ENCODE results near the gene RIPK1.
"Not testable (repeated sequence)": the region's sequence is repeated elsewhere in the genome, so short reads cannot be mapped to it uniquely, and the experiment has no call there.

The RIPK1 gene

DNA sequence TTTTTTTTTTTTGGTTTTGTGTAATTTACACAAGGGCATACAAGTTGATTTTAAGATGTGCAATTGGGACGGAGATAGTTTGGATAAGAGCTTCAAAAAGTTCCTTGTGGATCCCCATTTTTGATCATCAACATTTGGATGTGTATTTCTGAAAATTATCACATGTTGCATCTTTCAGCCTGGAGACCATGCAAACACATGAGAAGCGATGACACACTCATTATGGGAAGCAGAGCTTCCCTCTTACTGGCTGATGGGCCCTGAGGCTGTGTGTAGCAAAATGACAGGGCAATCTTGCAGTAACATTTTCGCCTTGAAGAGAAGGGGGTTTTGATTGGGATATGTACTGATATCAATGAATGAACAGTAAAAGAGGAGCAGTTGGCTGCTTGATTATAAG is 22.0 kb upstream of the RIPK1 start:
- DNase-seq: no peak

- DNase-seq: not testable (repeated sequence)
These were observed 20.3 kb upstream of the RIPK1 start for GRCh38 chr6:3048009-3048408.

DNA sequence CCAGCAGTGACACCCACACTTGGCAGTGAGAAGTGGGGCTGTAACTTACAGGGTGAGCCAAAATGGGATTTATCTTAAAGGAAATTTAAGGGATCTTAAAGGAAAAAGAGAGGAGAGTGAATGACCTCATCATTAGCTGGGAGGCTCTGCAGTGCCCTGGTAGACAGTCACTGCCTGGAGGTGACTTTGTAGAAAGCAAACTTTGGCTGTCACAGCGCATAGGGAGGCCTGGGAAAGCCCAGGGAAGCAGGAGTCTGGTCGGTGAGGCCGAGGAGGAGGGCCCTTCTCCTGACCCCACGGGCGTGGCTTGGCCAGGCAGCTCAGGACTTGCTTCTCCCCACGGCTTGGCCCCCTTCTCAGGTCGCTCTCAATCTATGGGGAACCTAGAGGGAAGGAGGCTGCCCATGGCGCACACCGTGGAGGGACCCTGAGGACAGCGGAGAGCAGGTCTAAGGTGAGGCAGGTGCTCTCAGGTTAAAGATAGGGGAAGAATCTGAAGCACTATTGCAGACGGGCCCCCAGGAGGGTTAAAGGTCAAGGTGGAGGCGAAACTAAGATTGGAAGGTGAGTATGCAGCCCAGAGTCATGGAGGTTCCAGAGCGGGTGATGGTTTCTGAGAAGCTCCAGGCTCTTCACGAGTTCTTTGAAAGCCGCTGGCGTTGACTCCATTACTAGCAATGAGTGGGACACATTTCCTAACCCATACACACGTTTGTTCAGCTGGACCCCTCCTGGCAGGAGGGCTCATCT is 15.6 kb upstream of the RIPK1 start:
- DNase-seq: no peak

DNA sequence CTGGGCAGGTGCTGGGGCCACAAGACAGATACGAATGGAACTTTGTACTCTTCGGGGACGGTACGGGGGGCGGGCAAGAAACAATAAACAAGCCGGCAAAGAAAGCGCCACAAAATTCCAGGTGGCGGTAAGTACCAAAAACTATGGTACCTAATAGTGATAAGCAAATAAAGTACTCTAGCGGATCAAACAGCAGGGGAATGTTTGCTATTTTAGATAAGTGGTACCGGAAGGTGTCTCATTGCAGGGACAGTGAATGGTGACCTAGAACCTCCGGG is 15.1 kb upstream of the RIPK1 start:
- DNase-seq: no peak

DNA sequence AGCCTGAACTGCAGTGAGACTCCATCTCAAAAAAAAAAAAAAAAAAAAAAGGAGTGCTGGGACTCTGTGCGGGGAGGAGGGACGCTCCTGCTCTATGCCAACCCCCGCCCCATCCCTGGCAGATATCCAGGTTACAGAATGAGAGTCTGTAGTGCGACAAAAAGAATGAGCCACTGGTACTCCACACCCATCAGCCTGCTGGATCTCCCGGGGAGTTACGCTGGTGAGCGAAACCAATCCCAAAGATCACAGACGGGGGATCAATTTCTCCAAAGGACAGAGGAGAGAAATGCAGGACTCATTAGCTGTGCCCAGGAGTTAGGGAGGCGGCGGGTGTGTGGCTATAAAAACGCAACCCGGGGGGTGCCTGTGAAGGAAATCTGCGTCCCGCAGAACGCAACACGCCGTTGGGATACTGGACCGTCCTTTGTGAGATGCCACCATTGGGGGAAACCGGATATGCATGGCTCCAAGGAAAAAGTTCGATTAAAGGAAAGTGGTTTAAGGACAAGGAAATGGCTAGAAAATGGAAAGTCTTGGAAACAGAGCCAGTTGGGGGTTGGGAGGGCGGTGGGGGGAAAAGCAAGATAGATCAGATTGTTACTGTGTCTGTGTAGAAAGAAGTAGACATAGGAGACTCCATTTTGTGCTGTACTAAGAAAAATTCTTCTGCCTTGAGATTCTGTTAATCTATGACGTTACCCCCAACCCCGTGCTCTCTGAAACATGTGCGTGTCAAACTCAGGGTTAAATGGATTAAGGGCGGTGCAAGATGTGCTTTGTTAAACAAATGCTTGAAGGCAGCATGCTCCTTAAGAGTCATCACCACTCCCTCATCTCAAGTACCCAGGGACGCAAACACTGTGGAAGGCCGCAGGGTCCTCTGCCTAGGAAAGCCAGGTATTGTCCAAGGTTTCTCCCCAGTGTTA is 13.8 kb upstream of the RIPK1 start:
- DNase-seq: not testable (repeated sequence)

- not testable (repeated sequence) for DNase-seq
These were observed 13.2 kb upstream of the RIPK1 start for GRCh38 chr6:3055158-3055499.

DNA sequence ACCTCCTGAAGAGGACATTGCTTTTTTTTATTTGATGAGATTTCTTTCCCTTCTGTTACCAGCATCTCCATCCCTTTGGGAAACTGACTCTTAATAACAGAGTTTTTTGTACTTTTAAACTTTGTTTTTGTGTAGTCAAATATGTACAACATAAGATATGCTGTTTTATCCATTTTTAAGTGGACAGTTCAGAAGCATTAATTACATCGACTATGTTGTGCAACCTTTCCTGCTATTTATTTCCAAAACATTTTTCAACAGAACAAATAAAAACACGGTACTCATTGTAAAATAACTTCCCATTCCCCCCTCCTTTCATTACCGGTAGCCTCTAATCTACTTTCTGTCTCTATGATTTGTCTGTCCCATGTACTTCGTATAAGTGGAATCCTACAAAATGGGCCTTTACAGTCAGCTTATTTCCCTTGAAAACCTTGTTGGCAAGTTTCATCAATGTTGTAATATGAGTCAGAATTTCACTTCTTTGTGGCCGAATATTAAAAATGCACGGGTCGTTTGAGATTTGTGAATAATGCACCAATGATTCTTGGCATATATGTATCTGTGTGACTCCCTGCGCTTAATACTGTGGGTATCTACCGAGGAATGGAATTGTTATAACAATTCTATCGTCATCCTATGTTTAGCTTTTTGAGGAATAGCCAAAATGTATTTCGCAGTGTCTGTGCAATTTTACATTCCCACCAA is 11.1 kb upstream of the RIPK1 start:
- DNase-seq: no peak

GRCh38 chr6:3058957-3059356 is 9.3 kb upstream of the RIPK1 start:
- no peak for DNase-seq

DNA sequence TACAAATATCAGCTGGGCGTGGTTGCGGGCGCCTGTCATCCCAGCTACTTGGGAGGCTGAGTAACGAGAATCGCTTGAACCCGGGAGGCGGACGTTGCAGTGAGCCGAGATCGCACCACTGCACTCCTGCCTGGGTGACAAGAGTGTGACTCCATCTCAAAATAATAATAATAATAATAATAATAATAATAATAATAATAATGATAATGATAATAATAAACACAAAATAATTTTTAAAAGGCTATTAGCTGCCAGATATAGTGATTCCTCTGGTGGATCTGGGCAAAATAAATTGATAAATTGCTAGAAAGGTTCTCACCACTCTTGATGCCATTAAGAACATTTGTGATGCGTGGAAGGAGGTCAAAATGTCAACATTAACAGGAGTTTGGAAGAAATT is 8.2 kb upstream of the RIPK1 start:
- not testable (repeated sequence) for DNase-seq

GRCh38 chr6:3061501-3061941 is 6.8 kb upstream of the RIPK1 start:
- peak; percentile 33 for DNase-seq

- not testable (repeated sequence) for DNase-seq
These were observed 5.0 kb upstream of the RIPK1 start for GRCh38 chr6:3063340-3063732.

DNA sequence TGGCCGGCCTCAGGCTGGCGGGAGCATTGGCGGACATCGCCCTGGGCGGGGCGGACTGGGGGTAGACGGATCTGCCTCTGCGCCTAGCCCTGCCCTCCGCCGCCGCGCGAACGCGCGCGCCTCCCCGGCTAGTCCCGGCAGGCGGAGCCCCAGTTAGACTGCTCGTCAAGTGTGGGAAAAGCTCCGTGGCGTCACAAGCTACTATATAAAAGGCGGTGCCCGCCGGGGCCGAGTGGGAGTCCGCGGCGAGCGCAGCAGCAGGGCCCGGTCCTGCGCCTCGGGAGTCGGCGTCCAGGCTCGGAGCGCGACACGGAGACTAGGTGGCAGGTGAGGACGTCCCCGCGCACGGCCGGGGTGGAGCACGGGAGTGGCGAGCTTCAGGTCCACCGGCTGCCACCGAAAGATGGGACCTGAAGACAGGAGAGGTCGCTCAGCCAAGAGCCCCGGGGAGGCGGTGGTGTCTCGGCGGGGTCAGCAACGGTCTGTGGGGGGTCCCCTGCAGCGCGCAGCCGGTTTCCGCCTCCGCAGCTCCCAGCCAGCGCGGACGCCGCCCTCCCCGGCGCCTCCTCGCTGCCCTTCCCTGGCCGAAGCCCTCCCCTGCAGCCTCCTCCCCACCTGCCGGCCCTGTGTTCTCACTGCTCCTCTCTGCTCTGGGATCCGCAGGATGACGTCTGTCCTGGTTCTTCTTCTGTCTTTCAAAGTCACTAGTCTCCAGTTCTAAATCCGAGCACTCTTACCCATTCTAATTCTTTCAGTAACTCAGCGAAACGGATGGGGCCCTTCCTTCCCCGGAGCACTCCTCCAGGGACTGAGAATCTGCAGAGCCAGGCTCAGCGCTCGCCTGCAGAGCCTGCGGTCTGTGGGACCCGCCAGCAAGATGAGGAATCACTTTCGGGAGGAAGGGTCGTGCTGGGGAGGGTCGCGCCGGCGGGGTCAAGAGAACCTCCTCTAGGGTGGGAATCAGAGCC is 4.3 kb upstream of the RIPK1 start:
- peak; percentile 94 for DNase-seq

- DNase-seq: no peak
These were observed 3.3 kb downstream of the RIPK1 start for GRCh38 chr6:3071568-3071967.

- DNase-seq: no peak
These were observed 4.5 kb downstream of the RIPK1 start for GRCh38 chr6:3072798-3073197.

DNA sequence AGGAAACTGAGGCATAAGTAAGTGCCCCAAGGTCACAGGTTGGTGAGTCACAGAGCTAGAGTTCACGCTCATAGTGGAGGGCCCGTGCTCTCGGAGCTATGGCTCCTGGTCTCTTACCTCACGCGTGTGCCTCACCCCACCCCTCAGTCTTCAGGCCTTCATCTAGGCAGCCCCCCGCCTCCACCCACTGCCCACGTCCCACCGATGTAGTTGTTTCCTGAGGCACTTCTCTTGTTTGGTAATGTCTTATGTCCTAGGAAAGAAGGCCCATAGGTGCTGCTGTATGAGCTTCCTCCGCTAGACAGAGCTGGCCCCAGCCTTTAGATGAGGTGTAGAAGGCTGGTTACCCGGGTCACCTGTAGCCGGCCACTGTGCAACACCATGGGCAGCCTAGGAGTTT is 5.1 kb downstream of the RIPK1 start:
- no peak for DNase-seq

DNA sequence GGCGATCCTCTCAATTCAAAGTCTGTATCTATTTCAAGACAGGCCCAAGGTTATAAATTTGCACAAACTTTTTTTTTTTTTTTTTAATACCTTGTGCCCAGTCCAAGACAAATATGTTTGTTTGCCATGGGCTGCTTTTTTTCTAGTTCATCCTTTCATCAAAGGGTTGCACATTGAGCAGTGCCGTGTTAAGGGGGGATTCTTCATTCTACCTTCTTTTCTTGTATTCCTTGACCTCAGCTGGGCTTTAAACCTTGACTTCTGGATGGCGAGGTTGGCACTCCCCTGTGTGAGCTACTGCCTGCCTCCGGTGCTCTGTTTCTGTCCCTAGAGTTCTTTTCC is 7.4 kb downstream of the RIPK1 start:
- DNase-seq: no peak

GRCh38 chr6:3076320-3076719 is 8.0 kb downstream of the RIPK1 start:
- DNase-seq: no peak

- DNase-seq: no peak
These were observed 9.1 kb downstream of the RIPK1 start for GRCh38 chr6:3077430-3077829.

DNA sequence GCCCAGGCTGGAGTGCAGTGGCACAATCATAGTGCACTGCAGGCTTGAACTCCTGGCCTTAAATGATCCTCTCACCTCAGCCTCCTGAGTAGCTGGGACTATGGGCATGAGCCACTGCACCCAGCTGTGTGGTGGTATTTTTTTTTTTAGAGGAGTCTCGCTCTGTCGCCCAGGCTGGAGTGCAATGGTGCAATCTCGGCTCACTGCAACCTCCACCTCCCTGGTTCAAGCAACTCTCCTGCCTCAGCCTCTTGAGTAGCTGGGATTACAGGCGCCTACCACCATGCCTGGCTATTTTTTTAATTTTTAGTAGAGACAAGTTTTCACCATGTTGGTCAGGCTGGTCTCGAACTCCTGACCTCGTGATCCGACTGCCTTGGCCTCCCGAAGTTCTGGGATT is 10.7 kb downstream of the RIPK1 start:
- not testable (repeated sequence) for DNase-seq

GRCh38 chr6:3079682-3080081 is 11.4 kb downstream of the RIPK1 start:
- DNase-seq: no peak

DNA sequence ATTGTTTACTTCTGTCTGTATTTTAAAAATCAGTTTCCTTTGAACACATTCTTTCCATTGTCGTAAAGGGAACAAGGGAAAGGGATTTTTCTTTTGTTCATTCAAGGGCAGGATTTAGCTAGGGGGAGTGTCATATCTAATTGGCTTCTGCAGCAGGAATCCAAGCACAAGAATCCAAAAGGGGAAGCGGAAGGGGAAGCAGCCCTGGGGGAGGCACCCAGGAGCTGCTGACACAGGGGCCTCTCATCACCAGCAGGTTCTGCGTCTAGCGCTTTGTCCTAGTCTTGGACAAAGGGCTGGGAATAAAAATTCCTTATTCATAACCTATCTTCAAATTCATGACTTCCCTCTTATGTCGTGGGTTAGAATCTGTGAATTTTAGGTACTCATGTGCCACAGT is 13.7 kb downstream of the RIPK1 start:
- no peak for DNase-seq

- no peak for DNase-seq
These were observed 16.8 kb downstream of the RIPK1 start for GRCh38 chr6:3085074-3085473.
